ENCODE results near the gene TRANK1. TPM values are rescaled to one million over a fixed set of nuclear protein-coding genes. Genes with fewer than 3 reads are reported as not detected.

TRANK1 gene
- total RNA-seq, 1 experiment from 2014 or later, result 10.5 TPM

- no peaks in the 10 kb centered on the region for H3K36me3 Mint-ChIP-seq
- POLR2A ChIA-PET, result no interaction called here
- no peak overlapping the region for H3K4me3 Mint-ChIP-seq
- ATAC-seq (no peak), DNase-seq (ENCODE audit: low spot score) (no peak)
- no peaks in the 10 kb centered on the region for H3K27me3 Mint-ChIP-seq (ENCODE audit: low read depth)
- TF ChIP-seq AR (CRISPR knock-in tag; IDR thresholded peaks at IDR 0.05) (no peak), ARID4B (CRISPR knock-in tag; IDR thresholded peaks at IDR 0.05; ENCODE audit: borderline replicate concordance) (no peak), RORB (CRISPR knock-in tag; IDR thresholded peaks at IDR 0.05) (no peak), MLX (CRISPR knock-in tag; IDR thresholded peaks at IDR 0.05) (no peak), ZNF671 (CRISPR knock-in tag; IDR thresholded peaks at IDR 0.05) (no peak), ZNF512 (CRISPR knock-in tag; IDR thresholded peaks at IDR 0.05; ENCODE audit: borderline replicate concordance) (no peak), JUN (CRISPR knock-in tag; IDR thresholded peaks at IDR 0.05) (no peak), MXD4 (CRISPR knock-in tag; IDR thresholded peaks at IDR 0.05; ENCODE audit: borderline replicate concordance) (no peak), ELF4 (CRISPR knock-in tag; IDR thresholded peaks at IDR 0.05; ENCODE audit: low read depth) (no peak), TEAD4 (CRISPR knock-in tag; IDR thresholded peaks at IDR 0.05) (no peak), KAT7 (CRISPR knock-in tag; IDR thresholded peaks at IDR 0.05; ENCODE audit: borderline replicate concordance) (no peak), ZNF396 (CRISPR knock-in tag; IDR thresholded peaks at IDR 0.05; ENCODE audit: borderline replicate concordance) (no peak), SMAD3 (CRISPR knock-in tag; IDR thresholded peaks at IDR 0.05; ENCODE audit: borderline replicate concordance) (no peak), AFF4 (CRISPR knock-in tag; IDR thresholded peaks at IDR 0.05; ENCODE audit: borderline replicate concordance) (no peak)
- CTCF ChIA-PET, result interaction anchor here (2.0 kb wide), 1 partner anchor 26 kb away, joined by 9 read pairs; no protein-coding TSS in a partner anchor
- no peak overlapping the region for H3K27ac Mint-ChIP-seq
- H3K4me1 Mint-ChIP-seq, result peaks cover 6% of the 10 kb centered on the region; the same call in 1 of the 2 replicates
- H3K9me3 Mint-ChIP-seq, result no peaks in the 10 kb centered on the region
Observed at GRCh38 chr3:36817806-36818533, 126.9 kb downstream of the TRANK1 start.

Measured in WTC11 (cell line).